ENCODE measurements around the gene NACA2. TPM values are rescaled to one million over a fixed set of nuclear protein-coding genes. Genes with fewer than 3 reads are reported as not detected.
"Not testable (repeated sequence)": the region's sequence is repeated elsewhere in the genome, so short reads cannot be mapped to it uniquely, and the experiment has no call there.

Gene NACA2
- total RNA-seq, 1 donor from 2014 or later, result not detected

GRCh38 chr17:61562287-61562686 is 28.7 kb downstream of the NACA2 start:
- DNase-seq (ENCODE audit: low spot score) (no peak), ATAC-seq (no peak)
- intact Hi-C loops (cut with DNase I), result no loop called here

GRCh38 chr17:61561354-61561753 is 29.7 kb downstream of the NACA2 start:
- intact Hi-C loops (cut with DNase I), result no loop called here
- DNase-seq (ENCODE audit: low spot score) (no peak), ATAC-seq (no peak)

GRCh38 chr17:61560071-61560470 is 30.9 kb downstream of the NACA2 start:
- ATAC-seq (no peak), DNase-seq (ENCODE audit: low spot score) (no peak)
- intact Hi-C loops (cut with DNase I), result no loop called here

- ATAC-seq (no peak), DNase-seq (ENCODE audit: low spot score) (no peak)
- intact Hi-C loops (cut with DNase I), result no loop called here
Measured at GRCh38 chr17:61556224-61557188, 34.5 kb downstream of the NACA2 start.

- DNase-seq (ENCODE audit: low spot score) (no peak), ATAC-seq (no peak)
- intact Hi-C loops (cut with DNase I), result no loop called here
Measured at GRCh38 chr17:61555127-61555566, 35.9 kb downstream of the NACA2 start.

- intact Hi-C loops (cut with DNase I), result no loop called here
- ATAC-seq (no peak), DNase-seq (ENCODE audit: low spot score) (no peak)
Measured at GRCh38 chr17:61554209-61554608, 36.8 kb downstream of the NACA2 start.

- ATAC-seq; DNase-seq (ENCODE audit: low spot score); intact Hi-C loops (cut with DNase I): not testable (repeated sequence)
Measured at GRCh38 chr17:61552560-61552959, 38.5 kb downstream of the NACA2 start.

GRCh38 chr17:61551255-61551742 is 39.7 kb downstream of the NACA2 start:
- no peak for DNase-seq (ENCODE audit: low spot score)
- ATAC-seq, result no peak
- intact Hi-C loops (cut with DNase I), result no loop called here

- ATAC-seq, result no peak
- intact Hi-C loops (cut with DNase I), result no loop called here
- no peak for DNase-seq (ENCODE audit: low spot score)
Measured at GRCh38 chr17:61547113-61547512, 43.9 kb downstream of the NACA2 start.

- ATAC-seq (no peak), DNase-seq (ENCODE audit: low spot score) (no peak)
- intact Hi-C loops (cut with DNase I), result no loop called here
Measured at GRCh38 chr17:61545335-61545938, 45.6 kb downstream of the NACA2 start.

- no peak for ATAC-seq
- intact Hi-C loops (cut with DNase I), result no loop called here
- DNase-seq (ENCODE audit: low spot score), result no peak
Measured at GRCh38 chr17:61543786-61544415, 47.1 kb downstream of the NACA2 start.

GRCh38 chr17:61542027-61542426 is 49.0 kb downstream of the NACA2 start:
- ATAC-seq (no peak), DNase-seq (ENCODE audit: low spot score) (no peak)
- intact Hi-C loops (cut with DNase I), result no loop called here

- DNase-seq (ENCODE audit: low spot score) (no peak), ATAC-seq (no peak)
- intact Hi-C loops (cut with DNase I), result no loop called here
Measured at GRCh38 chr17:61540874-61541273, 50.1 kb downstream of the NACA2 start.

Other genes with a start within 250 kb of the NACA2 start
- 42.4 TPM for gene TBX2, start 191.4 kb downstream of the NACA2 start, total RNA-seq
- gene TBX4, start 138.8 kb downstream of the NACA2 start, total RNA-seq, result not detected

Data from sciatic nerve (tissue), 2 donors.